M059J (cell line): Measurements from ENCODE around the gene TNFAIP8. TPM values are rescaled to one million over a fixed set of nuclear protein-coding genes. Genes with fewer than 3 reads are reported as not detected.

Experiments
- DNase-seq: peaks from one replicate; pipeline ENCODE4 v3.0.0-alpha.2; 2012; ENCODE audit warnings: low read depth
- total RNA-seq: library from RNA; depleted of rRNA; stranded (reverse); fragments of >200 nt; shearing (Covaris generic); gene quantifications from 2 replicates; pipeline ENCODE4 v1.2.3, GENCODE V29; 2014

The TNFAIP8 gene
- total RNA-seq, 1 experiment from 2014 or later, result 18.4 TPM

DNA sequence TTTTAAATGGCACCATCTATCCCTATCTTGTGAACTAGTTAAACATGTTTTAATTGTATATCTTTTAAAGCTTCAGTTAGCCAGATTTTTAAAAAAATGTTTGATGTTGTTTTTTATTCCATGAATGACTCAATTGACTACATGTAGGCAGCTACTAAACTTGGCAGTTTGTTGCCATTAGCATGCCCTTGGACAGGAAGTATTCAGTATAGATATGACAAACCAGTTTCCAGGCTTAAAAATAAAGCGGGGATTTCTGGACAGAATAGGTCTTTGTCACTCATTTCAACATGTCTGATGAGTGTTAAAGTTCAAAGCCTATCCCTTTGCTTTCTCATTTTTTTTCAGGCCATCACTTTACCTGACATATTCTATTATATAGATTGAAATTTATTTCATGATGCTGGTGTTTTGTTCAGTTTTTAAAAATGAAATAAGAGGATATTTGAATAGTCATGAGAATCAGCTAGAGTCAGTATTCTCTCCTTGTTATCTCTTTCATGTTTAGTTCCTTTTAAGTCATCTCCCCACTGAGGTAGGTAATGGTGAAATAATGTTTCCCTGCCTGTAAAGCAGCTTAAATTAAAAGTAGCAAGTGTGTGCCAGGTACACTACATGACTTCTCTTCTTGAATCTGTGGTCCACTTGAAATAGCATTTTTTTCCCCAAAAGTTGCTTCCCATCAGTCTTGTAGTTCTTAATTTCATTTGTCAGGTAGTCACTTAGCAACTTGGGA lies 11.9 kb downstream of the TNFAIP8 start:
- peak; percentile 31 for DNase-seq

DNA sequence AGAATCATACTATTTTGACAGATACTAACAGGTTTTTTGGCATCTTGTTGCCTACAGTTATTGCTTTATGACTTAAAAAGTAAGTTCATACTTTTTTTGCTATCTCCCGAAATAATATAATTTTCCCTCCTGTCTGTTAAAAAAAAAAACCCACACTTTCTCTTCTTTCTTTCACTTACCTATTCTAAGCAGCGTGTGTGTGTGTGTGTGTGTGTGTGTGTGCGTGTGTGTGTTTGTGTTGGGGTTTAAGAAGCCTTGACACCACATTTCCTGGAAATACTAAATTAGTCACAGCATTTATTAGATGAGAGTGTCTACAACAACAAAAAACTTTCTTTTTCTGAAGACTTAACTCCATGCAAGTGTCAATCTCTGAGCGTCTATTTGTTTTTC lies 12.4 kb downstream of the TNFAIP8 start:
- DNase-seq, result no peak

DNA sequence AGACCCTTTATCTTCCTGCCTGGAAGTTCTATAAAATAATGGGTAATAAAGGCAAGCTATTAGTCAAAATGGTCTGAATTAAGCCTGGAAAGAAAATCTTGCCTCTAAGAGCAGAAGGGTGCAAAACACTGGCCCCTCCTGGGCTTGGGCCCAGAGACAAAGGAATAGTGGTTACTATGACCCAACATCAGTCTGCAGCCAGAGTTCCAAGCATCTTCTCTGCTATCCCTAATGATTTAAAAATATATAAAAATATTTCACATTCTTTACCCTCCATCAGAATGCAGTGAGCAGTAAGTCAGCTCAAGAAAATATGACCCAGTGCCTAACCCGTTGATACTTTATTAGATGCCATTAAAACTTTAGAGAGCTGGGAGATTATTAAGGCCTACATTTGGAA lies 14.7 kb downstream of the TNFAIP8 start:
- DNase-seq, result no peak

DNA sequence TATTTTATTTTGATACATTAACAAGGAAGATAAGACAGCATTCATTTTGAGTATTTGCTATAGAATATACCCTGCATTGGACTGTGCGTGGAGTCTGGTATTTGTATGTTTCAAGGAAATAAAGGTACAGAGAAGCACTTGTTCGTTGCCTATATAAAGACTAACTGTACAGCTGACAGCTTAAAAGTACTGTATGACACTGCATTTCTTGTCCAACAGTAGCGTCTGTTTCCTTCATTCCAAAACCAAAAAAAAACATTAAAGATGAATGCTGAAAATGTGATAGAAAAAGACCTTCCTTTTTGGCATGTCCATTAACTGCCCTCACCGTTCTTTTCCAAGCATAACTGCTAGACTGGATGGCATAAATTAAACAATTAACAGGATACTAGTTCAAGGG lies 15.3 kb downstream of the TNFAIP8 start:
- DNase-seq, result no peak

DNA sequence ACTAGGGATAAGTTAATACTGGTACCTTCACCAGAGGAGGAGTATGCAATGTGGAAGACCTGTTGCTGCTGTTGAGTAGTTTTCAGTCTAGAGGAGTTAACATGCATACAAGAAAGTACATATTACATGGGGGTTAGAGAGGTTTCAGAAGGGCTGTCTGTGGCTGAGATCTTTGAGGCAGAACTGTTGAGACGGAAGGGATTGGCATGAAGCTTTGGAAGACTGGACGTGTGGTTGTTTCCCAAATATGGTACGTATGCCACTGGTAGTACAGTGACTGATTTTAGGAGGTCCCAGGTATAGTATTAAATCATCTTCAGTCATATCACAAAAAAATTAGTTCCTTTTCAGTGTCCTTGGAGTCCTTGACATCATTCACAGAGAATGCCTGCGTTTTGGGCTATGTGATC lies 17.6 kb downstream of the TNFAIP8 start:
- no peak for DNase-seq

DNA sequence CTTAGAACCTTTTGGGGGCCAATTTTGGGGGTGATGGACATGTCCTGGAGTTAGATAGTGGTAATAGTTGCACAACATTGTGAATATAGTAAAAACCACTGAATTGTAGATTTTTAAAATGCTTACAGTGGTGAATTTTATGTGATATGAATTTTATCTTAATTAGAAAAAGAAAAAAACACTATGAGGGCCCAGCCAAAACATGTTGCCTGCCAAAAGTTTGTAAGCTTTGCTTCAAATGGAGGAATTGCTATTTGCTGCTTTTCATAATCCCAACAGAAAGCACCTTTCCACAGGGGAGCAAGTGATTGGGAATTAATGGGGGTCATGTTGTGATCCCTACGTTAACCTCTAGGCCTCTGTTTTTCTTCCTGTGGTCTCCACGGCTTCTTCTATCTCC lies 19.1 kb downstream of the TNFAIP8 start:
- no peak for DNase-seq

DNA sequence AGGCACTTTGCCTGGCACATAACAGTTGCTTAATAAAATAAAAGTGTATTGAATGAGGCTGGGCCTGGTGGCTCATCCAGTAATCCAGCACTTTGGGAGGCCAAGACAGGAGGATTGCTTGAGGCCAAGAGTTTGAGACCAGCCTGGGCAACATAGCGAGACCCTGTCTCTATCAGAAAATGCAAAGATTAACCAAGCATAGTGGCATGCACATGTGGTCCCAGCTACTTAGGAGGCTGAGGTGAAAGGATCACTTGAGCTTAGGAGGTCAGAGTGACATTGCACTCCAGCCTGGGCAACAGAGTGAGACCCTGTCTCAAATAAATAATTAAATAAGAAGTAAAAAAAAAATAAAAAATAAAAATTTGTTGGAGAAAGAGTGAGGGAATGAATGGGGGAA lies 21.2 kb downstream of the TNFAIP8 start:
- DNase-seq, result no peak

DNA sequence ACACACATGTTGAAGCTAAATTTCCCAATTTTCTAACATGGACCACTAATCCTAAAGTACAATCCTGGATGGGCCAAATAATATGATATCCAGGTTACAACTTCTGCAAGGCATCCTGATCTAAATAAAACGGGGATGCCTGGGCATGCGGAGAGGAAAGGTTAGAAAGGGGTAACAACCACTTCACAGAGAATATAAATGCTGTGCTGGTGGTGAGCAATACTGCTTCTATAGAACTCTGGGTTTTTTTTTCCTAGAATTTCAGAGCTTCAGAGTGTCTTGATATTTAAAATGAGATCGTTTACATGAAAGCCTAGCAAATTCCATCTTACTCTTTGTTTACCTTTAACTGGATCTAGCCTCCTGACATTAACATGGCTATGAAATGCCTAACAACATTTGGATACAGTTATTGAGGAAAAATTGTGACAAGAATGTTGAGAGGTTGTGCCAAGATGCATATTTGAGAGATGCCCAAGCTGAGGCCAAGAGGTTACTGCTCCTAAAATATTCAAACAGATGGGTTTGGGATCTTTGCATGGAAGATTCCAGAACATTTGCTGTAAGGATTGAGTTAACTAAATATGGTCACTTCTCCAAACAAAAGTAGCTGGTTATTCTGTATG lies 22.4 kb downstream of the TNFAIP8 start:
- DNase-seq, result no peak

DNA sequence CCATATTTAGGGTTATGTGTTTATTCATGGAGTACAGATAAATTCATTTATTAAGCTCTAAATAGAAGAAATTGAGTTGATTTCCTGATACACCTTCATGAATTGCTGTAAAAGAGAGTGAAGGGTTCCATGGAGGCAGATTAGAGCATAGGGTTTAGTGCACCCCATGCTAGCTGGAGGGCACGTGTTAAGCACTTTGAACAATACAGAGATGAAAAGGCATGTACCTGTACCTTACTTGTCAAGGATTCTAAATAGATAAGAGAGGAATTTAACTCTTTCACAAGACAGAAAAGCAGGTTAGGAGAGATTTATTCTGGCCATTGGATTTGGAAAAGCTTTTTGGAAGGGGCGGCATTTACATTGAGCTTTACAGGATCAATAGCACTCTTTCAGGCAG lies 23.3 kb downstream of the TNFAIP8 start:
- no peak for DNase-seq

DNA sequence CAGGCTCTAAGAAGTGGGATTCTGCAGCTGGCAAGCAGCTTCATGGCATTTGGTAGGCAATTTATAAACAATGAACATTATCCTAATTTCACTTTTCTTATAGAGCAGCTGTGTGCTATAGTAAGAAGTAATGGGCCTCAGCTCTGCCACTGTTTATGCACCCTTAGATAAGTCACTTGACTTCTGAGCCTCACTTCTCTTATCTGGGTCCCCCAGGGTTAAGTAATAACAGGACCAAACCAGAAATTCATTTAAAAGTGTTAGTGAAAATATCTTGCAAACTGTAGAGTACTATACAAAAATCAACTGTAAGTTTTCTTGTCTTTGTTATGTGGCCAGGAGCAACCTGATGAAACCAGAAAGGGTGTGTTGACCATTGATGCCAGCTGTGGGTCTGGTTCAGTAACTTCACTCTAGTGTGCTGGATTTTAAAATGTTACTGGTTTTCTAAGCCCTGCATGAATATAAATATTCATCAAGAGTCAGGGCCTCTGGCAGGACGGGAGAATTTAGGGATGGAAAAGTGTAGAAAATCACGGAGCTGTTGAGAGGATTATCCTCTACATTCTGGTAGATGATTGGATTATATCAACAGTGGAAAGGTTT lies 24.2 kb downstream of the TNFAIP8 start:
- DNase-seq, result no peak

DNA sequence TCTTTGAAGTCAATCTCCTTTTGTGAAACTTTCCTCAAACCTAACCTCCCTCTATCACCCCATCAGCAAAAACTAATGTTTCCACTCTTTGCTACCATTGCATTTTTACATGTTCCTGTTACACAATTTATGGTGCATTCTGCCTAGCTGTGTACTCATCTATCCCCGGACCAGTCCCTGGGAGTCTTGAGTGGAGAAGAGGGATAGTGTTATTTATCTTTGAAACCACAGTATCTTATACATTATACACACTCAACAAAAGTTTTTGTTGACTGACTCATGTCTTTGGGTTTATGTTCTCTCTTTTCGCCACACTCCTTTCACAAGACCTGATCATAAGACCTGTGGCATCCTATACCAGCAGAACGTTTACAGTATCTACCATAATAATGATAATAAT lies 26.4 kb downstream of the TNFAIP8 start:
- DNase-seq, result no peak

DNA sequence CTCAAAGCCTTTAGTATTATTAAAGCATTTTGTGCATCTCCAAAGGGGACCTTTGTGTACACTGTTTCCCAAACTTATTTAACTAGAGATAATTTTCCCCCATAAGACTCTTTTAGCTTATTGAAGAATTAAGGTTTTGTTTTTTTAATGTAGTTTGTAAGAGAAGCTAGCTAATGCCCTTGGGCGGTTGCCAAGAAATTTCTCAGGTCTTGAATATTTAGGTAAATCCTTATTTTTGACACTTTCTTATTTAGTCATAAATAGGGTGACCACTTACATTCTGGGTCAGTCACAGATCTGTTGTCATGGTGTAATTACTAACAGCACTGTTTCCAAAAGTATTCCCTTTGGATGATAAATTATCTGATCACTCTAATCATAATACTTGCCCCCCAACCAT lies 27.2 kb downstream of the TNFAIP8 start:
- DNase-seq, result no peak

DNA sequence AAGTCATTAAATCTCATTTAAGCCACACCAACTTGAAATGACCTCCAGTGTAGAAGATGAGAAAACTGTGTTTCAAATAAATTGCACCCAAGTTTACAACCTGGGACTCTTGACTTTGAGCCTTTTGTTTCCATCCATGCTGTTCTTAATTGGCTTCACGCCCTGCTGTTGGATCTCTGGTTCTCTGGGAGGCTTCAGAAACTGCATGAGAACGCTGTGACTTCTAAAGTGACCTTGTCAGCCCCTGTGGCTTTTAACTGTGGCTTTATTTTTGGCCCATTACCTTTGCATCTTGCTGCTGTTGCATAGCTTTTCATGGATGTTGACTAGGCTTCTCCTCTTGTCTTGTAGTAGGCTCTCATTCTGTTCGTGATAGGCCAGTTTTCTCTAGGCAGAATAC lies 29.3 kb downstream of the TNFAIP8 start:
- DNase-seq, result no peak

DNA sequence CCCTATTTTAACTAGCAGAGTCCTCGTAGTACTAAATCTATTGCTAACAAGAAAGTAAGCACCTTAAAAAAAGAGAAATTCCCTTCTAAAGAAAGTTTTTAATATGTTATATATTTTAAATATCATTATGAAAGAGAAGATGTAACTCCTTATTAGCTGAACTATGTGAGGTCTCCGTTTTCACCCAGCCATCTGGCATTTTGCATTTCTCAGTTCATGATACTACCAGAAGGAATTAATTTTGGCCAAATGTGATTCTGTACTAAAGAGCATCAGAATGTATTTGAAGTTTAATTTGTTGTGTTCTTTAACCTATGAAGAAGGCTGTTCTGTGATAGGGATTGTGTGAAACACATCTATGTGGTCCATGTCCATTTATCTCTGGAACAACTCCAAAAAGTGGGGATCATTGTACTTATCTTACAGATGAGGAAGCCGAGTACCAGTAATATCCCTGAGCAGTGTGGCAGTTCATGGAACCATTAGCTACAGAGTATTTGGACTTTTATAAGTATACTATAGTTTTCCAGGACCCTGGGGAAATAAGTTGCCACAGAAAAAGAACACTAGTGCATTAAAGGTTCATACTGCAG lies 29.8 kb downstream of the TNFAIP8 start:
- no peak for DNase-seq

DNA sequence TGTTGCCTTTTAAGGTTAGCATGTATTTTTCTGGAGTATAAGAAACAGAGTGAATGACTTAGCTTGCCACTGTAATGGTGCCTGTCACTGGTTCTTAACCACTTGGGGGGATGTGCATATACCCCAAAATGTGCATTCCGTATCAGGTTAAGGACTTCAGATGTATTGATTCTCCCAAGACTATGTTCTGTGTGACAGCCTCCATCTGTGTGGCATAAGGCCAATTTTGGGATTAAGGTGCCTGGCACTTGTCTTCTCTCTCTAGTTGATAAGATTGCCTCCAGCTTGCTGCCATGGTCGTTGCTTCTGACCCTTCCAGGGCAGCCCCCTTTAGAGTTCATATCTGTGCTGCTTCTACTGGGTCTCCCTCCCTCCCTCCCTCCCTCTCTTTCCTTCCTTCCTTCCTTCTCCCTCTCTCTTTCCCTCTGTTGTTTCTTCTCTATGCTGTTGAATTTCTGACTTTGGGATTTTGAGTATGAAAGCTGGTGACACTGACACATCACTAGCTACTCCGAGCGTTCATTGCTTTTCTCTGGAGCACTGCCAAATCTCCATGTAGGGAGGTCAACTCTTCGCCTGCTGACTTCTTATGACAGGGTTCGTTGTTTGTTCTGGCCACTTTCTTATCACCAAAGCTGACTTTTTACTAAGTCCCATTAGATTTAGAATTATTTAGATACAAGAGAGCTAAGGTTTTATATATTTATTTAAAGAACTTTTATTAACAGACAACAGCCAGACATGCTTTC lies 31.0 kb downstream of the TNFAIP8 start:
- no peak for DNase-seq

DNA sequence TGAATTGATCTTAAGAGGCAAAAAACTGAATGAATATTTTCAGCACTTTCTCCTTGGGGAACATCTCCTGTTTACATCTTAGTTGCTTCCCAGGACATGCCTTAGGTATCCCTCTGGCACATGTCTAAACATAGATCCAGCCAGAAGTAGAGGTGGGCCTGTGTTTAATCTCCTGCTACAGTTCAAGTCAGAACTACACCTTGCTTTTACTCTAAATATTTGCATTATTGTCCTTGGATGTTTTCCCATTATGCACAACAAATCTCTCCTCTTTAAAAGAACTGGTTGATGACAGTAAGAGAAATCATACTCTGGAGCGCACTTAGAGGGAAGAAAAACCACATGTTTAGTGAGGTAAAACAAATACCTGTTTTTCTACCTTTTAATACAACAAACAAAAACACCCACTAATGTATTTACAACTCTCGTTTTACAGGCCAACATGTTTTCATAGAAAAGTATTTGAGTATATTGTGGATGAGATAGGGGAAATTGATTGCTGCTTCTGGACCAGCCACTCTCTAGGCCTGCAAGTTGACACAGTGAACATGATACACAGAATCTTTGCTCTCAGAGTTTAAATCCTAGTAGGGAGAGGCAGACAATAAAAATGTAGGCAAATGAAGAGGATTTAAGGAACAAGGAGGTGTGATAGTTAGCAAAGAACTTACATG lies 32.3 kb downstream of the TNFAIP8 start:
- no peak for DNase-seq

DNA sequence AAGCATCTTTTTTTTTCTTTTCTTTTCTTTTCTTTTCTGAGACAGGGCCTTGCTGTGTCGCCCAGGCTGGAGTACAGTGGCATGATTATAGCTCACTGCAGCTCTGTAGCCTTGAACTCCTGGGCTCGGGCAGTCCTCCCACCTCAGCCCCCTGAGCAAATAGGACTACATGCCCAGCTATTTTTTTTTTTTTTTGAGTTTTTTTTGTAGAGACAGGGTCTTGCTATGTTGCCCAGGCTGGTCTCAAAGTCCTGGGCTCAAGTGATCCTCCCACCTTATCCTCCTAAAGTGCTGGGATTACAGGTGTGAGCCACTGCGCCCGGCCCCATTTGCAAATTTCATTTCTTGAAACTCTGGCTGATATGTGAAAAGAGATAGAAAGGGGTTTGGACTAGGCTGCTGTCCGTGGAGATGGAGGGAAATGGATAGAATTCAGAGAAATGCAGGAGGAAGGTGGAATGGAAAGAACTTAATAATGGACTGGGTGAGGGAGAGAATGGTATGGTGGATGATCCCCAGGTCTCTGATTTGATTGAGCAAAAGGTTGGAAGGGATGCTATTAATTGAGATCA lies 32.9 kb downstream of the TNFAIP8 start:
- DNase-seq, result no peak

DNA sequence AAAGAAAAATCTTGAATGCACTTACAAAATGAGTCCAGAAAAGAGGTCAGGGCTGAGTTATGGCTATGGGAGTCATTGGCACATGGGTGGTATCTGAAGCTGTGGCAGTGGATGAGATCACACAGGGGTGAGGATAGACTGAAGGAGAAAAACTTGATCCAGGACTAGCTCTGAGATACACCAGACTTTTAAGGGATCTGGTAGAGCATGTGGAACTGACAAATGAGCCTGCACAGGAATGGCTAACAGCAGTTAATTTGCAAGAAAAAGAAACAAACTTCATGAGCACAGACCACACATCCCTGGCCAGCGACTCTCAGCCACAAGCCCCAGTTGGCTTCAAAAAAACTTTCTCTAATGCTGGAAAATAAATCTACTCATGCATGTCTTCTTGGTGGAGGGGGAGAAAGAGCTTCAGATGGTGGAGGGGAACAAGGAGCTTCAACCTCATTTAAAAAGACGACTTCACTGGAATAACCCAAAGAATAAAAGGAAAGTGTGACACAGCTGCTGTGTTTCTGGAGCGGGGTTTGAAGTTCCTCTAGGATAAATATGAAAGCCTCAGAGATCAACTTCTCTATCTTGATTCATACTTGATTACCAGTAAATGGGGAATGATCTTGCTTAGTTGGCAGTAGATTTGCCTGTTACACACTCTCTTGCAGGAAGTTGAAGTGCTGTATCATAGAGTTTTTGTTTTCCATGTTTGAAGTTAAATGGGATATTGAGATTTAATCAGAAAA lies 33.6 kb downstream of the TNFAIP8 start:
- no peak for DNase-seq

DNA sequence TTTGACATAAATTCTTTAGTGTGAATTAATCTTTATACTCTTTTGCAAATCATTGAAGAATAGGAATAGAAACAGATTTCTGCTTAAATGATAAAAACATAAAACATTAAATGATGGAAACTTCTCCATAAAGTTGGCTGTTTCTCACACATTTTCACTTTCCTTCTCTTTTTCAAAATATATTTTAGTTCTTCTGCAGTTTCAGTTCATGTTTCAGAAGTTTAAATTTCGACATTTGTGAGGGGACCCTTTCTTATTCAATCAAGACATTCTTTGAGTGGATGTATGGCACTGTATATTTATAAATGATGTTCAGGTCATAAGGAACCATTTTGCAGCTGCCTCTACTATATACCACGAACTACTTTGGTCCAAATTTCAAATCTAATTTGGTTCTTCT lies 34.6 kb downstream of the TNFAIP8 start:
- no peak for DNase-seq

DNA sequence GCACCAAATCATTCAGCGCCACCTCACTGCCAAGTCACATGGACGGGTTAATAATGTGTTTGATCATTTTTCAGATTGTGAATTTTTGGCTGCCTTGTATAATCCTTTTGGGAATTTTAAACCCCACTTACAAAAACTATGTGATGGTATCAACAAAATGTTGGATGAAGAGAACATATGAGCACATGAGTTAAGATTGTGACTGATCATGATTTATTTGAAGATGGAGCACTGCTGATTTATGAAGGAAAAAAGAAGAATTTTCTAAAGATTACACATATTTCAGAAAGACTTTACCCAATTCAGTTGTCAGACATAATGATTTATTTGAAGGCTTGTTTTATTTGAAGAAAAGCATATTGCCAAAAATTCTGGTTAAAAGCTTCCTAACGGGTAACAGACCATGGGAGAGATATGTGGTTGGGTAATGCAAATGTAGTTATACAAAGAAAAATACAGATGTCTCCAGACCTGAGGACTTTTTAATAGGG lies 37.4 kb downstream of the TNFAIP8 start:
- no peak for DNase-seq
